Measurements from ENCODE around the gene CACNB2.

GRCh38 chr10:18439601-18440000 is 299.4 kb downstream of the CACNB2 start:
- TF ChIP-seq POLR2AphosphoS5 (IDR thresholded peaks at IDR 0.05; ENCODE audit: low read depth, low read length) (no peak), POLR2A (IDR thresholded peaks at IDR 0.05; ENCODE audit: low read depth, low read length) (no peak)
